Chondrocyte (in vitro differentiated cells): ENCODE measurements around the gene USP49. TPM values are rescaled to one million over a fixed set of nuclear protein-coding genes. Genes with fewer than 3 reads are reported as not detected.
A peak's percentile ranks its signal among the peaks of the same experiment; 100 is the strongest.

Experiments used
- DNase-seq: peaks from one replicate; pipeline ENCODE4 v3.0.0; 2021; ENCODE audit warnings: mixed read lengths, low spot score
- H3K27ac Mint-ChIP-seq: one replicate; pipeline ENCODE4 v1.8.0; 2021; ENCODE audit warnings: mild to moderate bottlenecking, moderate library complexity, mixed read lengths; ENCODE audit not compliant: unreplicated experiment
- H3K27me3 Mint-ChIP-seq: 2 replicates; pipeline ENCODE4 v1.8.0; 2021; ENCODE audit warnings: low read depth, mixed read lengths
- H3K36me3 Mint-ChIP-seq: 2 replicates; pipeline ENCODE4 v1.8.0; 2021; ENCODE audit warnings: low read depth, mixed read lengths
- H3K4me1 Mint-ChIP-seq: 2 replicates; pipeline ENCODE4 v1.8.0; 2021; ENCODE audit warnings: low read depth, mild to moderate bottlenecking, mixed read lengths
- H3K4me3 Mint-ChIP-seq: one replicate; pipeline ENCODE4 v1.8.0; 2021; ENCODE audit warnings: mild to moderate bottlenecking, moderate library complexity, mixed read lengths; ENCODE audit not compliant: unreplicated experiment
- H3K9me3 Mint-ChIP-seq: 2 replicates; pipeline ENCODE4 v1.8.0; 2021; ENCODE audit warnings: low read depth, mixed read lengths
- CTCF ChIP-seq: fragments of 200-600 bp; sonication (generic); IDR thresholded peaks from 2 replicates; pipeline ENCODE4 v1.5.0; 2021; ENCODE audit warnings: antibody characterized with exemption, mild to moderate bottlenecking, moderate library complexity
- total RNA-seq: library from RNA; stranded (reverse); gene quantifications from 3 replicates; pipeline ENCODE4 v1.2.1, GENCODE V29; 2021

Gene USP49
- total RNA-seq, 1 donor from 2014 or later = 3.5 TPM

- peaks cover 10% of the 10 kb centered on the region for H3K36me3 Mint-ChIP-seq
- no peak for TF ChIP-seq CTCF
- H3K4me3 Mint-ChIP-seq = no peak overlapping the region
- no peaks in the 10 kb centered on the region for H3K27me3 Mint-ChIP-seq
- H3K4me1 Mint-ChIP-seq = peaks cover 41% of the 10 kb centered on the region
- DNase-seq = no peak
- no peaks in the 10 kb centered on the region for H3K9me3 Mint-ChIP-seq
- H3K27ac Mint-ChIP-seq = no peak overlapping the region
Measured at GRCh38 chr6:41937861-41938574, 42.8 kb upstream of the USP49 start.

GRCh38 chr6:41937472-41937860 is 42.3 kb upstream of the USP49 start:
- Mint-ChIP-seq H3K4me3 (no peak overlapping the region), H3K27ac (no peak overlapping the region), H3K4me1 (peaks cover 39% of the 10 kb centered on the region), H3K9me3 (no peaks in the 10 kb centered on the region), H3K27me3 (no peaks in the 10 kb centered on the region), H3K36me3 (peaks cover 13% of the 10 kb centered on the region)
- TF ChIP-seq CTCF = no peak
- DNase-seq = no peak

GRCh38 chr6:41936073-41936837 is 41.1 kb upstream of the USP49 start:
- Mint-ChIP-seq H3K4me3 (no peak overlapping the region), H3K27me3 (no peaks in the 10 kb centered on the region), H3K4me1 (peaks cover 32% of the 10 kb centered on the region), H3K27ac (peak overlapping the region; percentile 85), H3K36me3 (peaks cover 21% of the 10 kb centered on the region), H3K9me3 (no peaks in the 10 kb centered on the region)
- no peak for DNase-seq
- TF ChIP-seq CTCF = peak; percentile 85

- TF ChIP-seq CTCF = no peak
- peaks cover 32% of the 10 kb centered on the region for H3K4me1 Mint-ChIP-seq
- no peaks in the 10 kb centered on the region for H3K27me3 Mint-ChIP-seq
- H3K9me3 Mint-ChIP-seq = no peaks in the 10 kb centered on the region
- no peak for DNase-seq
- peaks cover 21% of the 10 kb centered on the region for H3K36me3 Mint-ChIP-seq
- H3K27ac Mint-ChIP-seq = no peak overlapping the region
- no peak overlapping the region for H3K4me3 Mint-ChIP-seq
Measured at GRCh38 chr6:41935685-41936072, 40.5 kb upstream of the USP49 start.

GRCh38 chr6:41935193-41935574 is 40.0 kb upstream of the USP49 start:
- H3K4me3 Mint-ChIP-seq = no peak overlapping the region
- H3K27me3 Mint-ChIP-seq = no peaks in the 10 kb centered on the region
- TF ChIP-seq CTCF = no peak
- peaks cover 28% of the 10 kb centered on the region for H3K4me1 Mint-ChIP-seq
- no peak for DNase-seq
- no peaks in the 10 kb centered on the region for H3K9me3 Mint-ChIP-seq
- H3K27ac Mint-ChIP-seq = no peak overlapping the region
- H3K36me3 Mint-ChIP-seq = peaks cover 21% of the 10 kb centered on the region
